K562 (cell line): ENCODE results near the gene ETV7.

Experiments used
- ATF1 ChIP-seq, 2 experiments: fragments of 450-650 bp in 1 of 2; IDR thresholded peaks; 2 replicates each; pipeline ENCODE4 v1.6.1; 2016; ENCODE audit warnings: missing compliant biosample characterization in 1 of 2, missing genetic modification characterization in 1 of 2
- ATF7 ChIP-seq: fragments of 450-650 bp; IDR thresholded peaks from 2 replicates; pipeline ENCODE4 v1.7.1; 2014; ENCODE audit warnings: mild to moderate bottlenecking, moderate library complexity
- BRCA1 ChIP-seq, 2 experiments: fragments of 450-650 bp in 1 of 2; sonication (generic) in 1 of 2; formaldehyde crosslinking in 1 of 2; IDR thresholded peaks; 2 replicates each; pipeline versions ENCODE4 v1.5.0 to v1.6.1; 2017 to 2020; ENCODE audit warnings: mild to moderate bottlenecking in 1 of 2, missing genetic modification reagents in 1 of 2
- CEBPG ChIP-seq, 3 experiments: fragments of 200-800 bp in 1 of 3; sonication (Bioruptor generic) in 1 of 3; sonication (generic) in 1 of 3; formaldehyde crosslinking in 1 of 3; IDR thresholded peaks in 2 of 3; conservative IDR thresholded peaks in 1 of 3; 2 replicates each; pipeline versions ENCODE4 v1.6.1 to v1.8.0; 2016 to 2022; ENCODE audit warnings: missing compliant biosample characterization in 2 of 3, missing genetic modification characterization in 2 of 3, mild to moderate bottlenecking in 1 of 3, missing genetic modification reagents in 1 of 3
- CTCF ChIP-seq, 3 experiments: IDR thresholded peaks in 2 of 3; conservative IDR thresholded peaks in 1 of 3; 2 replicates each; pipeline ENCODE4 v1.5.1; 2011 to 2012; ENCODE audit warnings: low read length in 3 of 3, mild to moderate bottlenecking in 3 of 3, control low read depth in 2 of 3, improper control_type of control experiment in 1 of 3, inconsistent platforms in 1 of 3, low read depth in 1 of 3, mixed read lengths in 1 of 3, moderate library complexity in 1 of 3; ENCODE audit not compliant: insufficient read depth in 2 of 3
- ETV6 ChIP-seq, 3 experiments: fragments of 150-350 bp in 1 of 3; sonication (generic) in 1 of 3; formaldehyde crosslinking in 1 of 3; IDR thresholded peaks; 2 replicates each; pipeline versions ENCODE4 v1.6.1 to v1.8.0; 2014 to 2022; ENCODE audit warnings: borderline replicate concordance in 2 of 3, low read depth in 2 of 3, antibody characterized with exemption in 1 of 3, low read length in 1 of 3, mild to moderate bottlenecking in 1 of 3, missing genetic modification reagents in 1 of 3
- FOXA1 ChIP-seq: fragments of 450-650 bp; IDR thresholded peaks from 2 replicates; pipeline ENCODE4 v1.6.1; 2016; ENCODE audit warnings: mild to moderate bottlenecking, borderline replicate concordance
- FOXM1 ChIP-seq, 2 experiments: fragments of 450-650 bp in 1 of 2; sonication (generic) in 1 of 2; formaldehyde crosslinking in 1 of 2; IDR thresholded peaks; 2 replicates each; pipeline versions ENCODE4 v1.6.1 to v1.9.0; 2017 to 2022; ENCODE audit warnings: low read depth in 2 of 2, mild to moderate bottlenecking in 2 of 2, missing genetic modification reagents in 1 of 2, moderate library complexity in 1 of 2
- MTA1 ChIP-seq: fragments of 450-650 bp; IDR thresholded peaks from 2 replicates; pipeline ENCODE4 v1.6.1; 2017; ENCODE audit warnings: borderline replicate concordance
- POLR2G ChIP-seq: fragments of 200-400 bp; formaldehyde crosslinking; IDR thresholded peaks from 2 replicates; pipeline ENCODE4 v1.6.1; 2017; ENCODE audit warnings: low read depth, mild to moderate bottlenecking, antibody characterized with exemption, low read length, moderate library complexity
- SP1 ChIP-seq: sonication (generic); formaldehyde crosslinking; IDR thresholded peaks from 2 replicates; pipeline ENCODE4 v1.8.1; 2022; ENCODE audit warnings: mild to moderate bottlenecking, missing genetic modification reagents
- SREBF1 ChIP-seq: fragments of 150-350 bp; IDR thresholded peaks from 2 replicates; pipeline ENCODE4 v1.6.1; 2014; ENCODE audit warnings: antibody characterized with exemption, low read depth, low read length, borderline replicate concordance
- TEAD4 ChIP-seq, 2 experiments: sonication (generic) in 1 of 2; formaldehyde crosslinking in 1 of 2; IDR thresholded peaks; 2 replicates each; pipeline versions ENCODE4 v1.6.1 to v1.8.0; 2012 to 2022; ENCODE audit warnings: borderline replicate concordance in 1 of 2, inconsistent platforms in 1 of 2, low read length in 1 of 2, mild to moderate bottlenecking in 1 of 2, missing genetic modification reagents in 1 of 2
- ZNF76 ChIP-seq: fragments of 250-450 bp; sonication (Bioruptor Pico); IDR thresholded peaks from 2 replicates; pipeline ENCODE4 v1.4.0; 2020; ENCODE audit warnings: mild to moderate bottlenecking, moderate library complexity, borderline replicate concordance

GRCh38 chr6:36371211-36371610, 16.3 kb downstream of the ETV7 start:
- TF ChIP-seq ATF7 (no peak), FOXM1 (IDR thresholded peaks at IDR 0.05; ENCODE audit: low read depth) (no peak), FOXM1 (CRISPR knock-in tag; IDR thresholded peaks at IDR 0.05; ENCODE audit: low read depth) (no peak), ATF1 (CRISPR knock-in tag; IDR thresholded peaks at IDR 0.05) (no peak), ATF1 (tag; IDR thresholded peaks at IDR 0.05) (0 out of 2 replicates have a peak, but pooled peaks have one; percentile 1), SREBF1 (no peak), CEBPG (CRISPR knock-in tag; IDR thresholded peaks at IDR 0.05) (no peak), CEBPG (tag; conservative IDR thresholded peaks at IDR 0.05 in 1 of 2, IDR thresholded peaks at IDR 0.05 in 1 of 2) (no peak), TEAD4 (IDR thresholded peaks at IDR 0.05; ENCODE audit: low read length) (no peak), TEAD4 (CRISPR knock-in tag; IDR thresholded peaks at IDR 0.05; ENCODE audit: borderline replicate concordance) (no peak), ZNF76 (no peak), FOXA1 (no peak), CTCF (IDR thresholded peaks at IDR 0.05 in 2 of 3, conservative IDR thresholded peaks at IDR 0.05 in 1 of 3; ENCODE audit: insufficient read depth in 2 of 3, low read depth in 1 of 3, low read length in 3 of 3) (no peak), BRCA1 (IDR thresholded peaks at IDR 0.05) (no peak), BRCA1 (CRISPR knock-in tag; IDR thresholded peaks at IDR 0.05) (no peak), MTA1 (no peak), ETV6 (IDR thresholded peaks at IDR 0.05; ENCODE audit: borderline replicate concordance in 1 of 2, low read depth in 2 of 2, low read length in 1 of 2) (no peak), ETV6 (CRISPR knock-in tag; IDR thresholded peaks at IDR 0.05; ENCODE audit: borderline replicate concordance) (no peak), SP1 (CRISPR knock-in tag) (no peak), POLR2G (no peak)
